HG03196 (cell line): ENCODE data around the gene ZBTB21.
"Not testable (repeated sequence)": the region's sequence is repeated elsewhere in the genome, so short reads cannot be mapped to it uniquely, and the experiment has no call there.

Source experiments
- ATAC-seq: cut with Tn5 transposase; IDR thresholded peaks from one replicate; pipeline ENCODE4 v1.9.1; 2021; ENCODE audit not compliant: unreplicated experiment

The ZBTB21 gene

GRCh38 chr21:41970751-41971653, 39.2 kb downstream of the ZBTB21 start:
- ATAC-seq, result no peak

- no peak for ATAC-seq
These were observed 40.1 kb downstream of the ZBTB21 start for GRCh38 chr21:41970106-41970391.

- ATAC-seq, result no peak
These were observed 42.5 kb downstream of the ZBTB21 start for GRCh38 chr21:41967708-41968107.

GRCh38 chr21:41966872-41967621, 43.1 kb downstream of the ZBTB21 start:
- ATAC-seq, result no peak

- ATAC-seq, result no peak
These were observed 43.9 kb downstream of the ZBTB21 start for GRCh38 chr21:41966041-41966833.

GRCh38 chr21:41965461-41966013, 44.6 kb downstream of the ZBTB21 start:
- no peak for ATAC-seq

GRCh38 chr21:41965045-41965444, 45.1 kb downstream of the ZBTB21 start:
- no peak for ATAC-seq

- no peak for ATAC-seq
These were observed 46.0 kb downstream of the ZBTB21 start for GRCh38 chr21:41964171-41964570.

- no peak for ATAC-seq
These were observed 47.7 kb downstream of the ZBTB21 start for GRCh38 chr21:41962425-41962966.

GRCh38 chr21:41961753-41962152, 48.4 kb downstream of the ZBTB21 start:
- ATAC-seq, result no peak

- ATAC-seq, result no peak
These were observed 48.9 kb downstream of the ZBTB21 start for GRCh38 chr21:41961282-41961701.

GRCh38 chr21:41960386-41960785, 49.8 kb downstream of the ZBTB21 start:
- ATAC-seq, result no peak

- ATAC-seq, result not testable (repeated sequence)
These were observed 50.5 kb downstream of the ZBTB21 start for GRCh38 chr21:41959697-41960096.

- no peak for ATAC-seq
These were observed 51.1 kb downstream of the ZBTB21 start for GRCh38 chr21:41958886-41959563.

- ATAC-seq, result no peak
These were observed 52.0 kb downstream of the ZBTB21 start for GRCh38 chr21:41957991-41958766.

- ATAC-seq, result no peak
These were observed 53.0 kb downstream of the ZBTB21 start for GRCh38 chr21:41956926-41957729.

GRCh38 chr21:41955516-41955915, 54.6 kb downstream of the ZBTB21 start:
- ATAC-seq, result no peak

GRCh38 chr21:41954654-41955499, 55.3 kb downstream of the ZBTB21 start:
- ATAC-seq, result no peak
